ENCODE results near the gene ZSCAN26.

Gene ZSCAN26

GRCh38 chr6:28326371-28326948, 59.5 kb downstream of the ZSCAN26 start:
- no peak for ATAC-seq
- TF ChIP-seq ISL1 (CRISPR knock-in tag; IDR thresholded peaks at IDR 0.05) (no peak), CREB5 (CRISPR knock-in tag; IDR thresholded peaks at IDR 0.05; ENCODE audit: low read depth) (no peak), ZNF565 (CRISPR knock-in tag; conservative IDR thresholded peaks at IDR 0.05; ENCODE audit: low read depth) (no peak), TCF4 (CRISPR knock-in tag; IDR thresholded peaks at IDR 0.05; ENCODE audit: borderline replicate concordance) (no peak), ZC3H10 (CRISPR knock-in tag; IDR thresholded peaks at IDR 0.05) (no peak), POU6F1 (CRISPR knock-in tag; IDR thresholded peaks at IDR 0.05; ENCODE audit: borderline replicate concordance, low read depth) (no peak), RARB (CRISPR knock-in tag; IDR thresholded peaks at IDR 0.05) (no peak), ESRRG (CRISPR knock-in tag; IDR thresholded peaks at IDR 0.05) (no peak), OSR1 (CRISPR knock-in tag; IDR thresholded peaks at IDR 0.05) (no peak), TSHZ2 (CRISPR knock-in tag; IDR thresholded peaks at IDR 0.05) (no peak)
